HG02763 (cell line): ENCODE results near the gene AEN.
"Not testable (repeated sequence)": the region's sequence is repeated elsewhere in the genome, so short reads cannot be mapped to it uniquely, and the experiment has no call there.

Source experiments
- ATAC-seq: cut with Tn5 transposase; IDR thresholded peaks from one replicate; pipeline ENCODE4 v1.9.1; 2021; ENCODE audit warnings: mild to moderate bottlenecking, moderate library complexity; ENCODE audit not compliant: unreplicated experiment

Gene AEN

GRCh38 chr15:88630798-88631463 lies 9.8 kb downstream of the AEN start:
- ATAC-seq: no peak

- no peak for ATAC-seq
These were observed 10.4 kb downstream of the AEN start for GRCh38 chr15:88631464-88632028.

- ATAC-seq: not testable (repeated sequence)
These were observed 11.7 kb downstream of the AEN start for GRCh38 chr15:88632797-88633196.

- ATAC-seq: no peak
These were observed 13.3 kb downstream of the AEN start for GRCh38 chr15:88634449-88634848.

- ATAC-seq: peak; percentile 26
These were observed 14.2 kb downstream of the AEN start for GRCh38 chr15:88635318-88635717.

GRCh38 chr15:88636050-88636449 lies 14.9 kb downstream of the AEN start:
- ATAC-seq: no peak

GRCh38 chr15:88636654-88637053 lies 15.5 kb downstream of the AEN start:
- ATAC-seq: no peak

GRCh38 chr15:88637436-88637835 lies 16.3 kb downstream of the AEN start:
- no peak for ATAC-seq

- no peak for ATAC-seq
These were observed 16.9 kb downstream of the AEN start for GRCh38 chr15:88637841-88638625.

- ATAC-seq: peak; percentile 66
These were observed 17.7 kb downstream of the AEN start, which contains the start of gene ISG20 for GRCh38 chr15:88638626-88639372. ISG20 (plus strand) TSS chr15:88639016; CDS start chr15:88639367, 351 bp downstream.

- no peak for ATAC-seq
These were observed 20.9 kb downstream of the AEN start for GRCh38 chr15:88641959-88642452.

- not testable (repeated sequence) for ATAC-seq
These were observed 21.4 kb downstream of the AEN start for GRCh38 chr15:88642514-88642913.

GRCh38 chr15:88644741-88645140 lies 23.6 kb downstream of the AEN start:
- no peak for ATAC-seq

- ATAC-seq: no peak
These were observed 24.3 kb downstream of the AEN start for GRCh38 chr15:88645171-88646087.

GRCh38 chr15:88646088-88646405 lies 24.9 kb downstream of the AEN start:
- no peak for ATAC-seq

GRCh38 chr15:88646951-88647350 lies 25.8 kb downstream of the AEN start:
- ATAC-seq: no peak

GRCh38 chr15:88647351-88648105 lies 26.4 kb downstream of the AEN start:
- no peak for ATAC-seq

- no peak for ATAC-seq
These were observed 27.4 kb downstream of the AEN start for GRCh38 chr15:88648357-88649214.
